Activated naive CD8-positive, alpha-beta T cell (primary cell): ENCODE results near the gene SPAG4.
A peak's percentile ranks its signal among the peaks of the same experiment; 100 is the strongest.

ENCODE experiments used
- H3K27ac Mint-ChIP-seq: one replicate; pipeline ENCODE4 v1.8.0; 2021; ENCODE audit warnings: mixed read lengths
- H3K27me3 Mint-ChIP-seq: one replicate; pipeline ENCODE4 v1.8.0; 2021; ENCODE audit warnings: mixed read lengths
- H3K36me3 Mint-ChIP-seq: one replicate; pipeline ENCODE4 v1.8.0; 2021; ENCODE audit warnings: mixed read lengths
- H3K4me1 Mint-ChIP-seq: one replicate; pipeline ENCODE4 v1.8.0; 2021; ENCODE audit warnings: low read depth, mixed read lengths
- H3K4me3 Mint-ChIP-seq: one replicate; pipeline ENCODE4 v1.8.0; 2021; ENCODE audit warnings: mild to moderate bottlenecking, mixed read lengths
- H3K9me3 Mint-ChIP-seq: one replicate; pipeline ENCODE4 v1.8.0; 2021; ENCODE audit warnings: low read depth, mixed read lengths

SPAG4 gene

DNA sequence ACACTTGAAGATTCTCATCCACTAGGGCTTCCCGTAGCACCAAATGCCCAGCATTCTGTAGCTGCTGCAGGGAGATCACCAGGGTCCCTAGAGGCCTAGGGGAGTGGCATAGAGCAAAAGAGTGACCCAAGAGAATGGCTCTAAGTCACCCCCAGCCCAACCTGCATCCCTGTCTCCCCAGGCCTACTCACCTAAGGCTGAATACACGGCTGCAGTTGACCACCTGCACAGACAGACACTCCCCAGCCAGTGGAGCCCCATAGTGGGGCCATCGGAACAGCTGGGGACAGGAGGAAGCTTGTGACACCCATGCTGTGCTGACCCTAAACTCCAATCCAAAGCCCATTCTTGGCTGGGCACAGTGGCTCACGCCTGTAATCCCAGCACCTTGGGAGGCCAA is 9.5 kb upstream of the SPAG4 start:
- no peaks in the 10 kb centered on the region for H3K9me3 Mint-ChIP-seq
- H3K4me3 Mint-ChIP-seq = no peak overlapping the region
- no peaks in the 10 kb centered on the region for H3K36me3 Mint-ChIP-seq
- H3K27ac Mint-ChIP-seq = no peak overlapping the region
- H3K27me3 Mint-ChIP-seq = peaks cover 3% of the 10 kb centered on the region
- H3K4me1 Mint-ChIP-seq = peaks cover 2% of the 10 kb centered on the region

DNA sequence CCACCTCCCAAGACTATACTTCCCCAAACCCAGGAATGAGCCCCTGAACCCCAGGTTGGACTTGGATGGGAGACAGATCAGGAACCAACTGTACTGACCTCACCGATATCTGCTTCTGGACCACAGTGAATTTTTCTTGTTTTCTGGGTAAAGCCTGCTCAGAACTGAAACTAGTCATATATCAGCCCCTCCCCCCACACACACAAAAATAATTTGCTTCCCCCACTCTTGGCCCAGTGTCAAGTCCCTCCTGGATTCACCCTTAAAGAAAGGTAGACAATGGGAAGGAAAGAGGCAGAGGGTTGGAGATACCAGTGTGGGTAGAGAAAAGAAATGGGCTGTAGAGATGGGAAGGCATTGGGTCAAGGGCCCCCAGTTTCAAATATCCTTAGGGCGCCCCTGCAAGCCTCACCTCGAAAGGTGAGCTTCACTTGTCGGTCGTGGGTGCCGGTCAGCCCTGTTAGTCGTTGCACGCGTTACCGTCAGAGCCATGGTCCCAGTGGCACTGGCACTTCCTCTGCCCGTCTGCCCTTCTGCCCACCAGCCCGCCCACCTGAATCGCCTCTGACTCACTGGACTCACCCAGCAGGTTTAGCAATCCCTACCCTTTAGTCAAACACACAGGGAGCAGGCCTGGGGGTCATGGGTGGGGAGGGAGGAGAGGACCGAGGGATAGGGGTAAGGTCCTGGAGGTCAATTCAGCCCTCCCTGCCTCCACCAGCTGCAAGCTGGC is 8.5 kb upstream of the SPAG4 start:
- Mint-ChIP-seq H3K27ac (no peak overlapping the region), H3K4me3 (no peak overlapping the region), H3K27me3 (peaks cover 3% of the 10 kb centered on the region), H3K36me3 (no peaks in the 10 kb centered on the region), H3K4me1 (no peaks in the 10 kb centered on the region), H3K9me3 (no peaks in the 10 kb centered on the region)

DNA sequence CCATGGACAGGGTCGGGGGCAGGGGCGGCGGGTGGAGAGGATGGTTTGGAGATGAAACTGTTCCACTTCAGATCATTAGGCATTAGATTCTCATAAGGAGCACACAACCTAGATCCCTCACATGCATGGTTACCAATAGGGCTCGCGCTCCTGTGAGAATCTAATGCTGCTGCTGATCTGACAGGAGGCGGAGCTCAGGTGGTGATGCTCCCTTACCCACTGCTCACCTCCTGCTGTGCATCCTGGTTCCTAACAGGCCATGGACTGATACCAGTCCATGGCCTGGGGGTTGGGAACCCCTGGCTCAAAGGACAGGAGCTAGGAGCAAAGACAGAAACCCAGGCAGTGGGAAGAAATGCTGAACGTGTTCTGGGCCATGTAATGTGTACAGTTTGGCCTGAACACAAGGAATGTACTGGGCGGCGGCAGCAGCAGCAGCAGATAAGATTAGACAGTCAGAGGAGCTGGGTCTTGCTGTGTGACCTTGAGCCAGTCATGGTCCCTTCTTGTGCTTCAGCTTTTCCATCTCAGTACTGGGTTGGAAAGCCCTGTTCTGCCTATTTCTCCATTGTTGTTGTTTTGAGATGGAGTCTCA is 4.7 kb upstream of the SPAG4 start:
- H3K4me1 Mint-ChIP-seq = peaks cover 6% of the 10 kb centered on the region
- no peak overlapping the region for H3K27ac Mint-ChIP-seq
- H3K9me3 Mint-ChIP-seq = no peaks in the 10 kb centered on the region
- H3K4me3 Mint-ChIP-seq = no peak overlapping the region
- no peaks in the 10 kb centered on the region for H3K36me3 Mint-ChIP-seq
- no peaks in the 10 kb centered on the region for H3K27me3 Mint-ChIP-seq

DNA sequence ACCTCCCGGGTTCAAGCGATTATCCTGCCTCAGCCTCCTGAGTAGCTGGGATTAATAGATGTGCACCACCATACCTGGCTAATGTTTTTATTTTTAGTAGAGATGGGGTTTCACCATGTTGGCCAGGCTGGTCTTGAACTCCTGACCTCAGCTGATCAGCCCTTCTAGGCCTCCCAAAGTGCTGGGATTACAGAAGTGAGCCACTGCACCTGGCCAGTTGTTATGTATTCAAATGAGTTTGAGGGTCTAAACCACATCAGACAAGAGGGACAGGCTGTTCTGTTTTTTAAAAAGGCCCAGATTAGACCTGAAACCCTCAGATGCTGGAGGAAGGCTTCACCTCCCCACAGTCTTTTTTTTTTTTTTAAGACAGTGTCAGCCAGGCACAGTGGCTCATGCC is 4.1 kb upstream of the SPAG4 start:
- Mint-ChIP-seq H3K4me1 (peaks cover 9% of the 10 kb centered on the region), H3K27ac (no peak overlapping the region), H3K36me3 (no peaks in the 10 kb centered on the region)

DNA sequence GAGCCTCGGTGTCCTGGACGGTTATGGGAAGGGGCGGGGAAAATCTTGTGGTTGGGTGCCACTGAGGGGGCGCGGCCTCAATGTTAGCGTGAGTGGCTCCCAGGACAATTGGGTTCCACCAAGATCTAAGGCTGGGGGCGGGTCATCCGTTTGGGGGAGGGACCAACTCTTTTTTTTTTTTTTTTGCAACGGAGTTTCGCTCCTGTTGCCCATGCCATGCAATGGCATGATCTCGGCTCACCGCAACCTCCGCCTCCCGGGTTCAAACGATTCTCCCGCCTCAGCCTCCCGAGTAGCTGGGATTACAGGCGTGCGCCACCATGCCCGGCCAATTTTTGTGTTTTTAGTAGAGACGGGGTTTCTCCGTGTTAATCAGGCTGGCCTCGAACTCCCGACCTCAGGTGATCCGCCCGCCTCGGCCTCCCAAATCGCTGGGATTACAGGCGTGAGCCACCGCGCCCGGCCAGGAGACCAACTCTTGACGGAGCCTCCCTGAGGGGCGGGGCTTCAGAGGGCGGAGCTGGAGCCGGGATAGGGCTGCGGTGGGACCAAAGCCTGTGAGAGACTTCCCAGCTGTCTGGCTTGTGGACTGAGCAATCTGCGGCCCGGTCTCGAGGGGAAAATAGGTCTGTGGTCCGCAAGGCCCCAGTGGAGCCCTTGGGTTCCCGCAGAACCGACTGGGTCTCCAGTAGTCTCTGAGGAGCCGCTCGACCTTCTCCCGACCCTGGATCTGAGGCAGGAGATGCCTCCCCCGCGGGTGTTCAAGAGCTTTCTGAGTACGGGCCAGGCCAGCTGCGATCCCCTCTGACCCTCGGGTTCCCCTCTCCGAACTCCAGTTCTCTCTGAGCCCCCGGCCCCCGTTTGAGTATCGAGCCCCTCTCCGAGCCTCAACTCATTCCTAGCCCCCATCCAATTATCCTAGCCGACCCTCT is 1.1 kb downstream of the SPAG4 start:
- Mint-ChIP-seq H3K9me3 (no peaks in the 10 kb centered on the region), H3K4me1 (peaks cover 33% of the 10 kb centered on the region), H3K27me3 (no peaks in the 10 kb centered on the region), H3K27ac (peak overlapping the region; percentile 46), H3K36me3 (no peaks in the 10 kb centered on the region), H3K4me3 (peak overlapping the region; percentile 87)

More for the DNA sequence above, 4.1 kb upstream of the SPAG4 start:
- Mint-ChIP-seq H3K27me3 (no peaks in the 10 kb centered on the region), H3K4me3 (no peak overlapping the region), H3K9me3 (no peaks in the 10 kb centered on the region)

DNA sequence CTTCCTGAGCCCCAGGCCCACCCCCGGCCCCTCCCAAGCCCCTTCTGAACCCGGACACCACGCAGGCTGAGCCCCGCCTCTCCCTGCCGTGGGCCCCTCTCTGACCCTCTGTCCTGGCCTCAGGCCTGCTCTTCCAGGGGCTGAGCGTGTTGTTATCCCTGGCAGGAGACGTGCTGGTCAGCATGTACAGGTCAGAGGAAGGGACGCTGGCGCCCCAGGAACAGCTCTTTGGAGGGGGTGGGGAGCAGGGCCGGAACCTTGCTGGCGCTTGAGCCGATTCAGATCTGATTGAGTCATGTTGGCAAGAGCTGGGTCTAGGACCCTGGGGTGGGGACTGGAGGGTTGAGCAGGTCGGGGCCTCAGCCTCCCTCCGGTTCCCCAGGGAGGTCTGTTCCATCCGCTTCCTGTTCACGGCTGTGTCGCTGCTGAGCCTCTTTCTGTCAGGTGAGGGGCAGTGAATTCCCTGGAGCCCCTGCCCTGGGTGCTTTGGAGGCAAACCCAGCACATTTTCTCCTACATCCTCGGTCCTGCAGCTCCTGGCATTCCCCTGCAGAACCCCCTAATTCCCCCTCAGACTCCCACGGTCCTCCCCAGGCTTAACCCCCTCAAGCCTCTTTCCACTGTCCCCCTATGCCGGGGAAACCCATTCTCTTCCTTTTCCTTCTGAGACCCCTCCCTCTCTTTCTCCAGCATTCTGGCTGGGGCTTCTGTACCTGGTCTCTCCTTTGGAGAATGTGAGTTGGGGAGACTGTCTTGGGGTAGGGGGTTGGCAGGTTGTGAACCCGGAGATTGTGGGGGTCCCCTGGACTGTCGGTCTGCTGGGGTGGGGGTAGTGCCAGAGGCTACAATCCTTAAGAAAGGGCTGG is 2.0 kb downstream of the SPAG4 start:
- H3K36me3 Mint-ChIP-seq = no peaks in the 10 kb centered on the region
- H3K27ac Mint-ChIP-seq = peak overlapping the region; percentile 50
- H3K27me3 Mint-ChIP-seq = no peaks in the 10 kb centered on the region
- peaks cover 33% of the 10 kb centered on the region for H3K4me1 Mint-ChIP-seq
- H3K9me3 Mint-ChIP-seq = no peaks in the 10 kb centered on the region
- peak overlapping the region; percentile 78 for H3K4me3 Mint-ChIP-seq

DNA sequence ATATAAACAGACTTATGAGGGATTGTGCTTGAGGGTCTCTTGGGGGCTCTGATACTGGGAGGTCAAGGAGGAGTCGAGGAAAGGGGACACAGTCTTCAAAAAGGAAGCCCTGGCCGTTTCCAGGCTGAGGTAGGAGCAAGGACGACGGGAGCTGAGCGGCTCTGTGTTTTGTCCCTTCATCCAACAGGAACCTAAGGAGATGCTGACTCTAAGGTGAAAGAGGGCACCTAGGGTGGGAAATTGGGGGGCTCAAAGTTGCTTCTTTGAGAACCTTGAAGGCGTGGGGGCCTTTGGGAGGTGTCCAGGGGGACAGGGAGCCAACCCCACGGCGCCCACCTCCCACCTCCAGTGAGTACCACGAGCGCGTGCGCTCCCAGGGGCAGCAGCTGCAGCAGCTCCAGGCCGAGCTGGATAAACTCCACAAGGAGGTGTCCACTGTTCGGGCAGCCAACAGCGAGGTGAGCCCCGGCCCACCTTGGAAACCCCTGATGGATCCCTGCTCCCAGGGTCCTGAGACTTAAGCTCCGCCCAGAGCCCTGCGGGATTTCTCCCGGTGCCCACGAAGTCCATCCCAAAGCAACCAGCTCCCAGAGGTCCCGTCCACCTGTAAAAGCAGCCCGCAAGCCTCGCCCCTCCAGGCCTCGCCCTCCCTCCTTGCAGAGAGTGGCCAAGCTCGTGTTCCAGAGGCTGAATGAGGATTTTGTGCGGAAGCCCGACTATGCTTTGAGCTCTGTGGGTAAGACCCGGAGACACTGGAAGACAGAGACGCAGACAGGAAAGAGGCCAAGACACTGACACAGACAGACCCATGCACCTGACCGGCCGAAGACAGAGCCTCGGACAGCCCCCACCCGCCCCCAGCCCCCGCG is 2.9 kb downstream of the SPAG4 start:
- H3K9me3 Mint-ChIP-seq = no peaks in the 10 kb centered on the region
- H3K36me3 Mint-ChIP-seq = no peaks in the 10 kb centered on the region
- H3K4me1 Mint-ChIP-seq = peaks cover 33% of the 10 kb centered on the region
- no peaks in the 10 kb centered on the region for H3K27me3 Mint-ChIP-seq
- H3K27ac Mint-ChIP-seq = peak overlapping the region; percentile 50
- peak overlapping the region; percentile 88 for H3K4me3 Mint-ChIP-seq

DNA sequence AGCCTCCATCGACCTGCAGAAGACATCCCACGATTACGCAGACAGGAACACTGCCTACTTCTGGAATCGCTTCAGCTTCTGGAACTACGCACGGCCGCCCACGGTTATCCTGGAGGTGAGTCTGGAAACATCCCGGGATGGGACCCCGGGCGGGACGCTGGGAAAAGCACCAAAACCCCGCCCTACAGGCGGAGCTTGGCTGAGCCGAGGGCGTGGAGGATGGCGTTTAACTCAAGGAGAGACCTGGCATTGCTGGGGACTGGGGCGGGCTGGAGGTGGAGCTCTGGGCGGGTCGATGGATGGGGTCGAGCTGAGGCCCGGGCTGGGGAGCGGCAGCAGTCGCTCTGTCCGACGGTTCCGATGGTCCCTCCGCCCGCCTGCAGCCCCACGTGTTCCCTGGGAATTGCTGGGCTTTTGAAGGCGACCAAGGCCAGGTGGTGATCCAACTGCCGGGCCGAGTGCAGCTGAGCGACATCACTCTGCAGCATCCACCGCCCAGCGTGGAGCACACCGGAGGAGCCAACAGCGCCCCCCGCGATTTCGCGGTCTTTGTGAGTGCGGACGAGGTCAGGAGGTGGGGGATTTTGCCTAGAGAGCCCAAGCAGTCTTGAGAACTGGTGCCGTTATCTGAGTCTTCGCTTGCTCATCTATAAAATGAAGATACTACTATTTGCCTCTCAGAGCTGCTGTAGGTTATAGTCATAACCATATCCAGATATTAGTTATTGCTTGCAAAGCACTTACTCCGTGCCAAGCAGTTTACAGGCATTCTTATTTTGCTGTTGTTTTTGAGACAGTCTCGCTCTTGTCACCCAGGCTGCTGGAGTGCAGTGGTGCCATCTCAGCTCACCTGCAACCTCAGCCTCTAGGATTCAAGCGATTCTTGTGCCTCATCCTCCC is 3.8 kb downstream of the SPAG4 start:
- Mint-ChIP-seq H3K27me3 (no peaks in the 10 kb centered on the region), H3K9me3 (no peaks in the 10 kb centered on the region), H3K4me1 (peaks cover 32% of the 10 kb centered on the region), H3K36me3 (no peaks in the 10 kb centered on the region), H3K4me3 (peak overlapping the region; percentile 88), H3K27ac (peak overlapping the region; percentile 64)

DNA sequence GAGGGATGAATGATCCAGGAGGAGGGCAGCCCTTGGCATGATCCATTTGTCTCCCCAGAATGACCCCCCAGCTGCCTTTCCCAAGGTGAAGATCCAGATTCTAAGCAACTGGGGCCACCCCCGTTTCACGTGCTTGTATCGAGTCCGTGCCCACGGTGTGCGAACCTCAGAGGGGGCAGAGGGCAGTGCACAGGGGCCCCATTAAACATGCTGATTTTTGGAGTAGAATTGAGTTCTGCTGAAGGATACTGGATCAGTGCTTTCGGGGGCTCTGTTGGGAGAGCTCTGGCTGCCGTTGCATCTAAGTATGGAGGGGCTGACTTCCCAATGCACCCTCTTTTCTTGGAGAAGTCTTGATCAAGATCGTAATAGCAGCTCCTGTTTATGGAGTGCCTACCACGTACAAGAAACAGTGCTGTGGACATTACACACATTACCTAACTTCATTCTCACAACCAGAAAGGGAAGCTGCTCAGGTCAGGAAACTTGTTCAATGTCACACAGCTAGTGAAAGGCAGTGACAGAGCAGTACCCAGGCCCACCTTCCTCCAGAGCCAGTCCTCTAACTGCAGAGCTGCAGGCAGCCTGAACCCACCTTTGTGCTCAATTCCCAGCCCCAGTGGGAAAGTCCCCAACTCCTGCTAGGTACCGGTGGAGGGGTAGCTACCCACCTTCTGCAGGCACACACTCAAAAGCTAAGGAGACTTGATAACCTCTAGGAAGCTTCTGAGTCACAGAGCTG is 5.4 kb downstream of the SPAG4 start:
- H3K27ac Mint-ChIP-seq = peak overlapping the region; percentile 58
- H3K4me3 Mint-ChIP-seq = no peak overlapping the region
- H3K27me3 Mint-ChIP-seq = no peaks in the 10 kb centered on the region
- no peaks in the 10 kb centered on the region for H3K9me3 Mint-ChIP-seq
- peaks cover 2% of the 10 kb centered on the region for H3K36me3 Mint-ChIP-seq
- H3K4me1 Mint-ChIP-seq = peaks cover 27% of the 10 kb centered on the region

DNA sequence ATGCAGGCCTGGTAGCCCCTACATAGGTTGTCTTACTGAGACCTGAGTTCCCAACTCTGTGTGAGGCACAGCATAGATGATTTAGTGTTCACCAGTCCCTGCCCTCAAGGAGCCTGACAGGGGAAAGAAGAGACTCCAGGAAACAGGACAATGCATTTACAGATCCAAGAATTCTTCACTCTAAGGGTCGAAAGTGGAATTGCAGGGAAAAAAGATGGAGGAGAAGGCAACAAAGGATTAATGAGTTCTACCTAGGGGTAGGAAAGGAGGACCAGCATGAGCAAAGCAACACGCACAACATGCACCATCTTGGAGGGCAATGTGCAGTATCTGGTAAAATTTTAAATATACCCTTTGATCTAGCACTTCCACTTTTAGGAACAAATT is 5.9 kb downstream of the SPAG4 start:
- Mint-ChIP-seq H3K36me3 (peaks cover 2% of the 10 kb centered on the region), H3K4me3 (no peak overlapping the region), H3K9me3 (no peaks in the 10 kb centered on the region), H3K4me1 (peaks cover 24% of the 10 kb centered on the region), H3K27ac (peak overlapping the region; percentile 58), H3K27me3 (no peaks in the 10 kb centered on the region)

DNA sequence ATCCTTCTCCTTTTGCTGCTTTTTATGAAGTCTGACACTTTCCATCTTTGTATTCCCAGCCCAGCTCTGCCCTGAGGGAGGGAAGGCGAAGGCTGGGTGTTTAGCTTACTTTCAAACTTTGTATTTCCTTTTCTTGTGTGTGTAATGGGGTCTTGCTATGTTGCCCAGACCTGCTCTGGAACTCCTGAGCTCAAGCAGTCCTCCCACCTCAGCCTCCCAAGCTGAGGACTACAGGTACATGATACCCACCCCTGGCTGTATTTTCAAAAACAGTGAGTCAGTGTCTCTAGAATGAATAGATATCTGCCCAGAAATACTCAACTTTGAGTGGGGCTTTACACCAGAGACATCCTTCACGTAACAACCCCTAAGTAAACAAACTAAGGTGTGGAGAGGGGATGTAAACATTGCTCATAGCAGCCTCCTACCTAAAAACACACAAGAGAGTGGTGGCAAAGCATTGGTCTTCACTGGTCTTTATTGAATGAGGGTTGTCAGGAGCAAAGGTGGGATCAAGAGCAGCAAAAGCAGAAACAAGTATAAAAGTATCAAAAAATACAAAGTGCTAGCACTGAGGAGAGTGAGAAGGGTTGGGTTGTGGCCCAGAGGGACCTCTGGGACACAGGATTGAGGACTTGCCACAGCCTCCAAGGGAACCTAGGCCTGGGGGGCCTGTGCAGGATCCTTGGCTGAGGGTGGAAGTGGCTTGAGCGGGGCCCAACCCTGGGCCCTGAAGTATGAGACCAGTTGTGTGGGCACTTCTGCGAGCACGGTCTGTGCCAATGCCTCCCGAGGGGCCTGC is 10.2 kb downstream of the SPAG4 start:
- no peaks in the 10 kb centered on the region for H3K9me3 Mint-ChIP-seq
- H3K27ac Mint-ChIP-seq = peak overlapping the region; percentile 72
- no peak overlapping the region for H3K4me3 Mint-ChIP-seq
- no peaks in the 10 kb centered on the region for H3K4me1 Mint-ChIP-seq
- H3K27me3 Mint-ChIP-seq = no peaks in the 10 kb centered on the region
- H3K36me3 Mint-ChIP-seq = peaks cover 3% of the 10 kb centered on the region
